Loucy (cell line): ENCODE measurements around the gene MAP3K19.
A peak's percentile ranks its signal among the peaks of the same experiment; 100 is the strongest.

Experiments
- H2AFZ ChIP-seq: fragments of 200-600 bp; sonication (generic); 2 replicates; pipeline ENCODE4 v1.6.0; 2016; ENCODE audit warnings: antibody characterized with exemption, mild to moderate bottlenecking, low read length, moderate library complexity
- H3F3A ChIP-seq: fragments of 200-600 bp; 2 replicates; pipeline ENCODE4 v1.6.0; 2016; ENCODE audit warnings: antibody characterized with exemption, low read depth, mild to moderate bottlenecking
- H3K27me3 ChIP-seq: fragments of 200-600 bp; sonication (generic); 2 replicates; pipeline ENCODE4 v1.6.1; 2014; ENCODE audit warnings: low read length, mild to moderate bottlenecking; ENCODE audit not compliant: insufficient read depth, poor library complexity, severe bottlenecking
- H3K36me3 ChIP-seq: fragments of 200-600 bp; sonication (generic); 2 replicates; pipeline ENCODE4 v1.6.1; 2016; ENCODE audit warnings: low read length; ENCODE audit not compliant: insufficient read depth
- H3K4me1 ChIP-seq: fragments of 200-600 bp; sonication (generic); 2 replicates; pipeline ENCODE4 v1.5.1; 2014; ENCODE audit warnings: low read length, mild to moderate bottlenecking; ENCODE audit not compliant: insufficient read depth, poor library complexity, severe bottlenecking
- H3K4me2 ChIP-seq: fragments of 200-600 bp; sonication (generic); 2 replicates; pipeline ENCODE4 v1.6.0; 2014; ENCODE audit warnings: antibody characterized with exemption, low read length, low read depth, mild to moderate bottlenecking; ENCODE audit not compliant: poor library complexity, severe bottlenecking
- H3K4me3 ChIP-seq: fragments of 200-600 bp; sonication (generic); 2 replicates; pipeline ENCODE4 v1.5.1; 2014; ENCODE audit warnings: low read length, mild to moderate bottlenecking, mixed read lengths; ENCODE audit not compliant: poor library complexity, severe bottlenecking
- H3K79me2 ChIP-seq: fragments of 200-600 bp; sonication (generic); 2 replicates; pipeline ENCODE4 v1.6.1; 2014; ENCODE audit warnings: low read length; ENCODE audit not compliant: insufficient read depth
- H3K9ac ChIP-seq: fragments of 200-600 bp; sonication (generic); 2 replicates; pipeline ENCODE4 v1.6.0; 2014; ENCODE audit warnings: mild to moderate bottlenecking, low read depth, low read length, moderate library complexity; ENCODE audit not compliant: poor library complexity, severe bottlenecking
- H3K9me2 ChIP-seq: fragments of 200-600 bp; sonication (generic); replicated peaks from 2 replicates; pipeline ENCODE4 v1.6.1; 2016; ENCODE audit warnings: low read depth, low read length, mixed read lengths
- H3K9me3 ChIP-seq: fragments of 200-600 bp; sonication (generic); 2 replicates; pipeline ENCODE4 v1.6.1; 2014; ENCODE audit warnings: mild to moderate bottlenecking, antibody characterized with exemption, low read length, low read depth; ENCODE audit not compliant: insufficient read depth
- H4K20me1 ChIP-seq: fragments of 200-600 bp; sonication (generic); 2 replicates; pipeline ENCODE4 v1.6.0; 2014; ENCODE audit warnings: antibody characterized with exemption, low read length, mild to moderate bottlenecking; ENCODE audit not compliant: insufficient read depth, poor library complexity, severe bottlenecking
- EZH2phosphoT487 ChIP-seq: fragments of 200-600 bp; IDR thresholded peaks from 2 replicates; pipeline ENCODE4 v1.6.1; 2018; ENCODE audit warnings: antibody characterized with exemption, mild to moderate bottlenecking, moderate library complexity, borderline replicate concordance
- TF ChIP-seq, protein P1 (sequence below): fragments of 200-600 bp; sonication (generic); conservative IDR thresholded peaks from 2 replicates; pipeline ENCODE4 v1.5.1; 2014; ENCODE audit warnings: mild to moderate bottlenecking, antibody characterized with exemption, low read length

The MAP3K19 gene

DNA sequence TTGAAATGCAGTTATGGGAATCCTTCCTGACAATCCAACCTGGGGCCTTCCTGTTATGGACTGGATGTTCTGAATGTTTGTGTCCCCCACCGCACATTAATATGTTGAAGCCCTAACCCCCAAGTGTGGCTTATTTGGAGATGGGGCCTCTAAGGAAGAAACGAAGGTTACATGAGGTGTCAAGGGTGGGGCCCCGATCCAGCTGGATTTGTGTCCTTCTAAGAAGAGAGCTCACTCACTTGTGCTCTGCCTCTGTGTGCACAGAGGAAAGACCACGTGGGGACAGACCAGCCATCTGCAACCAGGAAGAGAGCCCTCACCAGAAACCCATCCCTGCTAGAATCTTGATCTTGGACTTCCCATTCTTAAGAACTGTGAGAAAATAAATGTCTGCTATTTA is 44.4 kb downstream of the MAP3K19 start:
- no peak overlapping the region for H2AFZ ChIP-seq
- no peak overlapping the region for H3K4me3 ChIP-seq
- H3K9me2 ChIP-seq, result no peaks in the 10 kb centered on the region
- H3K79me2 ChIP-seq, result no peaks in the 10 kb centered on the region
- H3K36me3 ChIP-seq, result no peaks in the 10 kb centered on the region
- no peaks in the 10 kb centered on the region for H3K4me1 ChIP-seq
- no peaks in the 10 kb centered on the region for H3K27me3 ChIP-seq
- TF ChIP-seq, protein P1, sequence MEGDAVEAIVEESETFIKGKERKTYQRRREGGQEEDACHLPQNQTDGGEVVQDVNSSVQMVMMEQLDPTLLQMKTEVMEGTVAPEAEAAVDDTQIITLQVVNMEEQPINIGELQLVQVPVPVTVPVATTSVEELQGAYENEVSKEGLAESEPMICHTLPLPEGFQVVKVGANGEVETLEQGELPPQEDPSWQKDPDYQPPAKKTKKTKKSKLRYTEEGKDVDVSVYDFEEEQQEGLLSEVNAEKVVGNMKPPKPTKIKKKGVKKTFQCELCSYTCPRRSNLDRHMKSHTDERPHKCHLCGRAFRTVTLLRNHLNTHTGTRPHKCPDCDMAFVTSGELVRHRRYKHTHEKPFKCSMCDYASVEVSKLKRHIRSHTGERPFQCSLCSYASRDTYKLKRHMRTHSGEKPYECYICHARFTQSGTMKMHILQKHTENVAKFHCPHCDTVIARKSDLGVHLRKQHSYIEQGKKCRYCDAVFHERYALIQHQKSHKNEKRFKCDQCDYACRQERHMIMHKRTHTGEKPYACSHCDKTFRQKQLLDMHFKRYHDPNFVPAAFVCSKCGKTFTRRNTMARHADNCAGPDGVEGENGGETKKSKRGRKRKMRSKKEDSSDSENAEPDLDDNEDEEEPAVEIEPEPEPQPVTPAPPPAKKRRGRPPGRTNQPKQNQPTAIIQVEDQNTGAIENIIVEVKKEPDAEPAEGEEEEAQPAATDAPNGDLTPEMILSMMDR, result no peak
- TF ChIP-seq EZH2phosphoT487, result no peak
- no peak overlapping the region for H3K9ac ChIP-seq
- H3K9me3 ChIP-seq, result no peaks in the 10 kb centered on the region
- no peaks in the 10 kb centered on the region for H4K20me1 ChIP-seq
- no peak overlapping the region for H3K4me2 ChIP-seq
- H3F3A ChIP-seq, result no peaks in the 10 kb centered on the region

DNA sequence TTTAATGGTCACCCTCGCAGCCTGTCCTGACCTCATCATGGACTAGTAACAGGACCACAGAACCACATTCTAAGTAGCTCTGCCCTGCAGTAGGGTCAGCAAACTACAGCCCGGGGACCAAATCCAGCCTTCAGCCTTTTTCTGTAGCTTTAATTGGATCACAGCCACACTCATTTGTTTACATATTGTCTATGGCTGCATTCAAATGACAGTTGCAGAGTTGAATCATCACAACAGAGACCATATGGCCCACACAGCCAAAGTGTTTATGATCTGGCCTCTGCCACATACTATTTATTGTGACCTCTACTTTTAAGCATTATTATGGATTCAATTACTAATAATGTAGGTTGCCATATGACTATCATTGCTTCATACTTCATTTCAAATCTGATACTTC is 47.7 kb downstream of the MAP3K19 start:
- Histone ChIP-seq H3K36me3 (no peaks in the 10 kb centered on the region), H3K9me3 (no peaks in the 10 kb centered on the region), H3K79me2 (no peaks in the 10 kb centered on the region), H3K4me3 (no peak overlapping the region), H3K9me2 (no peaks in the 10 kb centered on the region), H3K4me1 (no peaks in the 10 kb centered on the region), H3F3A (no peaks in the 10 kb centered on the region), H4K20me1 (no peaks in the 10 kb centered on the region), H3K4me2 (no peak overlapping the region), H3K9ac (no peak overlapping the region), H2AFZ (no peak overlapping the region), H3K27me3 (no peaks in the 10 kb centered on the region)
- TF ChIP-seq EZH2phosphoT487, result no peak
- TF ChIP-seq, protein P1, result no peak

DNA sequence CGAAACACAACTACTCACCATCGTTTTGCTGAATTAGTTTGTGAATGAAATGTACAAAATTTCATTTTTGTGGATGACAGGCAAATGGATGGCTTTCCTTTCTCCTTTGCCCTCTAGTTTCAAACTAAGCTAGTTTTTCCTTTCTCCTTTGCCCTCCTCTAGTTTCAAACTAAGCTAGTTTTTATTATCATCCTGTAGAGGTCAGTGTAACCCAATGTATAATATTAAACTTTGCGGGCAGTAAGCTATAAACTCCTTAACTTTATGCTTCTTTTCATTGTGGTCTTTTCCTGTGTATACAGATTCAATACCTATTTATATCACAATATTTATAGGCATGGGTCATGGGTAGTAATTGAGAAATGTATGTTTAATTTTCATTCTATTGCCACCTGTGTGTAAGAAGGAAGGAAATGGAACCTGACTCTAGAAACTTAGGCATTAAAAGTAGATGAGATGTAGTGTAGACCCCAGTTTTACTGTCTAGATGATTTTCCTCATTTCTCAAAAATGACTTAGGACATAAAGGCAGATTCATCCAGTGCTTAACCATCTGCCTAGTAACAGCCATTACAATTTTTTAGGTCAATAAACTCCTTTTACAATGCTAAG is 58.1 kb downstream of the MAP3K19 start:
- Histone ChIP-seq H3F3A (no peaks in the 10 kb centered on the region), H3K4me1 (no peaks in the 10 kb centered on the region), H3K79me2 (no peaks in the 10 kb centered on the region), H3K9me2 (no peaks in the 10 kb centered on the region), H4K20me1 (no peaks in the 10 kb centered on the region), H3K4me3 (no peak overlapping the region), H2AFZ (no peak overlapping the region), H3K4me2 (no peak overlapping the region), H3K9me3 (peaks cover 5% of the 10 kb centered on the region; the same call in 1 of the 2 replicates), H3K9ac (no peak overlapping the region), H3K27me3 (no peaks in the 10 kb centered on the region), H3K36me3 (no peaks in the 10 kb centered on the region)
- TF ChIP-seq, protein P1, result peak; percentile 78
- no peak for TF ChIP-seq EZH2phosphoT487
